ENCODE results near the gene SLCO4A1. TPM values are rescaled to one million over a fixed set of nuclear protein-coding genes. Genes with fewer than 3 reads are reported as not detected.
A peak's percentile ranks its signal among the peaks of the same experiment; 100 is the strongest.

SLCO4A1 gene
- total and polyA plus RNA-seq, 2 experiments from 2014 or later: 0.22 to 0.43 TPM

DNA sequence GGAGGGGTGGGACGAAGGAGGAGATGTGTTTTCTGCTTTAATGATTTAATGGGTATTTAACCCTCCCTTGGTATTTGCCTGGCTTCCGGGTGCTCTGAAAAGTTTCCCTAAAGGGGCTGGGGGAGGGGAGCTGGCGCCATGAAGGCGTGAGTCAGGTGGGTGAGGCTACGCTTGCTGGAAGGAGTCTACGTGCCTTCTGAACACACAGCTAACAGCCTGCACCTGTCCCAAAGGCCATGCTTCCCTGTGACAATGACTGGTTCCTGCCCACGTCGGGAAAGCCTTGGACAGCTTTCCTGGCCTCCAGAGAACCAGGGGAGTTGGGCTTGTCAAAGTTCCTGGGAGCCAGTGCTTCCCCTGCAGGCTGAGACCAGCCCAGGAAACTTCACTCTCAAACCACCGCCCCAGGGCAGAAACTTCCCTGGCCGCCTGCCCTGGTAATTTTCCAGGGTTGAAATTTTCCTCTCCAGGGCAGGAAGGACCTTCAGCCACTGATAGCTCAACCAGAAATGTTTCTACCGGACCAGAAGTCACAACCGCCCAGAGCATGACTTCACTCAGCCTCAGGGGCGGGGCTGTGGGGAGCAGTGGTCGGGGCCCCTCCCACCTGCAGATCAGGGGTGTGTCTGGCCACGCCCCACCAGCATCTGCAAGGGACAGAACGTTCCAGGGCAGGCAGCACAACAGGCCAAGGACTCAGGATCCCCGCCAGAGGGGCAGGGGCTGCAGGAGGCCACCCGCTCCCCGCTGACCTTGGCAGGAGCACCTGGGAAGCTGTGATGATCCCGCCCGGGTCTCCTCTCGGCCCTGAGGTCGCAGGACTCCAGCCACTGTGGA is 18.6 kb upstream of the SLCO4A1 start:
- TF ChIP-seq EZH2phosphoT487 (IDR thresholded peaks at IDR 0.05; ENCODE audit: insufficient read depth, low read depth) (no peak), EZH2 (IDR thresholded peaks at IDR 0.05; ENCODE audit: insufficient read depth, poor library complexity, severe bottlenecking) (no peak)
- no peaks in the 10 kb centered on the region for H3K79me2 ChIP-seq (ENCODE audit: insufficient read depth)
- peak; percentile 89 for DNase-seq
- peak overlapping the region; percentile 41 for H3K4me2 ChIP-seq (ENCODE audit: unreplicated experiment)
- in situ Hi-C loops (cut with MboI): no loop called here
- H2AFZ ChIP-seq: peak overlapping the region; percentile 69
- no peaks in the 10 kb centered on the region for H3K36me3 ChIP-seq (ENCODE audit: low read depth)
- peak overlapping the region; percentile 60; the same call in 1 of the 2 replicates for H3K9ac ChIP-seq
- H3K9me2 ChIP-seq (ENCODE audit: insufficient read depth): no peaks in the 10 kb centered on the region
- peak overlapping the region; percentile 52 for H3K27ac ChIP-seq
- no peaks in the 10 kb centered on the region for H4K20me1 ChIP-seq (ENCODE audit: insufficient read depth)
- 11 to 18% methylated on average over 20 to 22 of the region's 23 CpGs for WGBS, 2 experiments (ENCODE audit: low coverage in 1 of 2, low lambda C conversion rate in 2 of 2, missing lambda C conversion rate in 2 of 2)
- peaks cover 14% of the 10 kb centered on the region for H3K4me1 ChIP-seq (ENCODE audit: insufficient read depth)
- no peaks in the 10 kb centered on the region; the same call in 1 of the 2 replicates for H3F3A ChIP-seq (ENCODE audit: insufficient read depth)
- no peaks in the 10 kb centered on the region for H3K9me3 ChIP-seq (ENCODE audit: low read depth)
- no peaks in the 10 kb centered on the region for H3K27me3 ChIP-seq (replicated peaks; ENCODE audit: insufficient read depth)
- peak overlapping the region; percentile 16; the same call in 1 of the 2 replicates for H3K4me3 ChIP-seq

DNA sequence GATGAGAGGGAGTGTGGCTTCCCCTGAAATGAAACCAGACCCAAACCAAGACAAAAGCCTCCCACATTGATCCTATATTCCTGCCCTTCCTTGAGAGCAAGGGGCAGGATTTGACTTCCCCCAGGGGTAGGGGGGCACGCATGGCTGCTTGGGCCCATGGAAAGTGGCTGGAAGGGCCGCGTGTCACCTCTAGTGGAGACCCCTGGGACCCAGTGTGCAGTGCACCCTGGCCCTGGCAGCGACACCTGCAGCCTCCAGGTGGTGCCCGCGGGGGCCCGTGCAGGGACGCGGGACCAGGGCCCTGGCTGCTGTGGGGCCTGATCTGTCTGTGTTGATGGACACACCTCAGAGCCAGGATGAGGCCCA is 18.0 kb upstream of the SLCO4A1 start:
- no peaks in the 10 kb centered on the region for H3K27me3 ChIP-seq (replicated peaks; ENCODE audit: insufficient read depth)
- H3K4me1 ChIP-seq (ENCODE audit: insufficient read depth): peaks cover 14% of the 10 kb centered on the region
- no peaks in the 10 kb centered on the region for H3K9me3 ChIP-seq (ENCODE audit: low read depth)
- no peaks in the 10 kb centered on the region for H3K79me2 ChIP-seq (ENCODE audit: insufficient read depth)
- H3K4me2 ChIP-seq (ENCODE audit: unreplicated experiment): no peak overlapping the region
- H3K27ac ChIP-seq: no peak overlapping the region; the same call in 1 of the 2 replicates
- H4K20me1 ChIP-seq (ENCODE audit: insufficient read depth): no peaks in the 10 kb centered on the region
- TF ChIP-seq EZH2 (IDR thresholded peaks at IDR 0.05; ENCODE audit: insufficient read depth, poor library complexity, severe bottlenecking) (no peak), EZH2phosphoT487 (IDR thresholded peaks at IDR 0.05; ENCODE audit: insufficient read depth, low read depth) (no peak)
- WGBS, 2 experiments (ENCODE audit: low coverage in 1 of 2, low lambda C conversion rate in 2 of 2, missing lambda C conversion rate in 2 of 2): 82 to 85% methylated on average over 9 of the region's 9 CpGs
- no peak for DNase-seq
- no peaks in the 10 kb centered on the region; the same call in 1 of the 2 replicates for H3F3A ChIP-seq (ENCODE audit: insufficient read depth)
- H3K9me2 ChIP-seq (ENCODE audit: insufficient read depth): no peaks in the 10 kb centered on the region
- H3K9ac ChIP-seq: no peak overlapping the region
- in situ Hi-C loops (cut with MboI): no loop called here
- no peak overlapping the region for H2AFZ ChIP-seq
- no peak overlapping the region for H3K4me3 ChIP-seq
- H3K36me3 ChIP-seq (ENCODE audit: low read depth): no peaks in the 10 kb centered on the region

GRCh38 chr20:62624719-62625453 is 17.4 kb upstream of the SLCO4A1 start:
- Histone ChIP-seq H3F3A (ENCODE audit: insufficient read depth) (no peaks in the 10 kb centered on the region; the same call in 1 of the 2 replicates), H3K9me3 (ENCODE audit: low read depth) (no peaks in the 10 kb centered on the region), H3K4me3 (no peak overlapping the region), H3K79me2 (ENCODE audit: insufficient read depth) (no peaks in the 10 kb centered on the region), H3K27ac (no peak overlapping the region), H3K27me3 (replicated peaks; ENCODE audit: insufficient read depth) (no peaks in the 10 kb centered on the region), H2AFZ (no peak overlapping the region), H3K36me3 (ENCODE audit: low read depth) (no peaks in the 10 kb centered on the region), H3K9ac (no peak overlapping the region), H3K4me2 (ENCODE audit: unreplicated experiment) (no peak overlapping the region), H3K4me1 (ENCODE audit: insufficient read depth) (peaks cover 14% of the 10 kb centered on the region), H4K20me1 (ENCODE audit: insufficient read depth) (no peaks in the 10 kb centered on the region), H3K9me2 (ENCODE audit: insufficient read depth) (no peaks in the 10 kb centered on the region)
- WGBS, 2 experiments (ENCODE audit: low coverage in 1 of 2, low lambda C conversion rate in 2 of 2, missing lambda C conversion rate in 2 of 2): 71 to 72% methylated on average over 32 of the region's 32 CpGs
- in situ Hi-C loops (cut with MboI): no loop called here
- TF ChIP-seq EZH2phosphoT487 (IDR thresholded peaks at IDR 0.05; ENCODE audit: insufficient read depth, low read depth): no peak
- DNase-seq: no peak

- in situ Hi-C loops (cut with MboI): no loop called here
- no peaks in the 10 kb centered on the region for H3K9me3 ChIP-seq (ENCODE audit: low read depth)
- peaks cover 14% of the 10 kb centered on the region for H3K4me1 ChIP-seq (ENCODE audit: insufficient read depth)
- no peak overlapping the region for H3K9ac ChIP-seq
- no peaks in the 10 kb centered on the region for H3K27me3 ChIP-seq (replicated peaks; ENCODE audit: insufficient read depth)
- DNase-seq: no peak
- no peaks in the 10 kb centered on the region for H3K79me2 ChIP-seq (ENCODE audit: insufficient read depth)
- TF ChIP-seq EZH2phosphoT487 (IDR thresholded peaks at IDR 0.05; ENCODE audit: insufficient read depth, low read depth): no peak
- TF ChIP-seq EZH2 (IDR thresholded peaks at IDR 0.05; ENCODE audit: insufficient read depth, poor library complexity, severe bottlenecking): no peak
- H3K36me3 ChIP-seq (ENCODE audit: low read depth): no peaks in the 10 kb centered on the region
- no peaks in the 10 kb centered on the region for H3K9me2 ChIP-seq (ENCODE audit: insufficient read depth)
- H2AFZ ChIP-seq: no peak overlapping the region
- 87 to 93% methylated on average over 15 to 21 of the region's 21 CpGs for WGBS, 2 experiments (ENCODE audit: low coverage in 1 of 2, low lambda C conversion rate in 2 of 2, missing lambda C conversion rate in 2 of 2)
- no peaks in the 10 kb centered on the region; the same call in 1 of the 2 replicates for H3F3A ChIP-seq (ENCODE audit: insufficient read depth)
- no peak overlapping the region for H3K4me2 ChIP-seq (ENCODE audit: unreplicated experiment)
- H4K20me1 ChIP-seq (ENCODE audit: insufficient read depth): no peaks in the 10 kb centered on the region
- H3K4me3 ChIP-seq: no peak overlapping the region
- H3K27ac ChIP-seq: no peak overlapping the region
Observed at GRCh38 chr20:62625516-62625915, 16.8 kb upstream of the SLCO4A1 start.

Measured in GM23248 (cell line).